VCaP (cell line): ENCODE data around the gene ASIP.
A peak's percentile ranks its signal among the peaks of the same experiment; 100 is the strongest.
"Not testable (repeated sequence)": the region's sequence is repeated elsewhere in the genome, so short reads cannot be mapped to it uniquely, and the experiment has no call there.

Source experiments
- H3K27ac ChIP-seq: fragments of 450-650 bp; 2 replicates; pipeline ENCODE4 v1.5.1; 2017
- CTCF ChIP-seq: fragments of 450-650 bp; conservative IDR thresholded peaks from 2 replicates; pipeline ENCODE4 v1.5.1; 2017; ENCODE audit warnings: mild to moderate bottlenecking, moderate library complexity

The ASIP gene

GRCh38 chr20:34292496-34292895 lies 51.3 kb downstream of the ASIP start:
- no peak overlapping the region for H3K27ac ChIP-seq
- TF ChIP-seq CTCF: no peak

GRCh38 chr20:34293119-34293518 lies 51.9 kb downstream of the ASIP start:
- TF ChIP-seq CTCF: no peak
- H3K27ac ChIP-seq: no peak overlapping the region

GRCh38 chr20:34293589-34293988 lies 52.4 kb downstream of the ASIP start:
- H3K27ac ChIP-seq: no peak overlapping the region
- no peak for TF ChIP-seq CTCF

GRCh38 chr20:34294563-34294962 lies 53.3 kb downstream of the ASIP start:
- H3K27ac ChIP-seq: no peak overlapping the region
- no peak for TF ChIP-seq CTCF

GRCh38 chr20:34295284-34295683 lies 54.1 kb downstream of the ASIP start:
- no peak for TF ChIP-seq CTCF
- H3K27ac ChIP-seq: no peak overlapping the region

- no peak for TF ChIP-seq CTCF
- no peak overlapping the region for H3K27ac ChIP-seq
Measured at GRCh38 chr20:34296468-34296867, 55.2 kb downstream of the ASIP start.

GRCh38 chr20:34298294-34298784 lies 57.1 kb downstream of the ASIP start:
- H3K27ac ChIP-seq: not testable (repeated sequence)
- TF ChIP-seq CTCF: peak; percentile 60
